GM12864 (cell line): ENCODE measurements around the gene PFDN2.
A peak's percentile ranks its signal among the peaks of the same experiment; 100 is the strongest.

Experiments
- DNase-seq: peaks from one replicate; pipeline ENCODE4 v3.0.0-alpha.2; 2011; ENCODE audit warnings: low read depth
- H3K4me3 ChIP-seq: 2 replicates; pipeline ENCODE4 v1.5.1; 2011; ENCODE audit warnings: mild to moderate bottlenecking, low read depth, low read length, control low read depth
- TF ChIP-seq, protein P1 (sequence below): IDR thresholded peaks from 2 replicates; pipeline ENCODE4 v1.5.1; 2011; ENCODE audit warnings: low read depth, mild to moderate bottlenecking, moderate library complexity, low read length, control low read depth, inconsistent platforms; ENCODE audit errors: missing control alignments

Gene PFDN2, protein sequence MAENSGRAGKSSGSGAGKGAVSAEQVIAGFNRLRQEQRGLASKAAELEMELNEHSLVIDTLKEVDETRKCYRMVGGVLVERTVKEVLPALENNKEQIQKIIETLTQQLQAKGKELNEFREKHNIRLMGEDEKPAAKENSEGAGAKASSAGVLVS

DNA sequence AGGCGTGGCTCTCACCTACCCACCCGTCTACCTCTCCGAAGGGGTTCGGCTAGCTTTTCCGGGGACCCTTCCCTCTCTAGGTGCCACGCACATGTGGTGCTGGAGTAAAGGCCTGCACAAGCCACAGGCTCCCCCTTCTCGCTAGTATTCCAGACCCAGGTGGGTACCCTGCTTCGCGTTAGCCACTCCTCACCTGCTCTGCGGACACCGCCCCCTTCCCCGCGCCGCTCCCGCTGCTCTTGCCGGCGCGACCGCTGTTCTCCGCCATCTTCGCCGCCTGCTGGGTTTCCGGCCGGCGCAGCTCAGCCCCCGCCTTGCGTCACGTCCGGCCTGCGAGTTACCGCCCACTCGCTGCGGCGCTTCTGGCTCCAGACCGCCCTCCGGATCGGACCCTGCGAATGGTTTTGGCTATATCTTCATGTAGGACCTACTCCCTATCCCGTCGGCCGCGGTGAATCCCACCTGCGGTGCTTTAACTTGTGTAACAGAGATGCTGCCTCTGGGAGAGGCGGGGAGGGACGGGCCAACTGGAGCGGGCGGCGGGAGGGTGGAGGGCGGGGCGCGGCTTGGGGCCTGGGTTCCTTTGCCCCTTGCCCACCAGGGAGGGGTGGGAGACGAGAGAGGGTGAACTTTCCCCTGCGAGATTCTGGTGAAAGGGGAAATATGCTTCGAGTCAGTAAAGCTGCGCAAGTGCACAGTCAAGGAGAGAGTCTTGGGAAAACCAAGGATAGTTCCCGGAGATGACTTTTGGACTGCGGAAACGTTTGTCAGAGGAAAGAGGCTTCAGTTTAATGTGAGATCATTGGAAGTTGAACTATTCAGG lies at the start of gene PFDN2, which contains the start of gene NIT1:
Gene PFDN2, minus strand, starts transcription at position 279 of the 823 bp plus-strand sequence. Its CDS starts 11 bp downstream, at position 268.
Gene NIT1, plus strand, starts transcription at position 347 of the 823 bp plus-strand sequence. Its CDS starts 72 bp downstream, at position 419.
- DNase-seq: no peak
- peak within 1 kb of the TSS; percentile 87 for H3K4me3 ChIP-seq
- TF ChIP-seq, protein P1, sequence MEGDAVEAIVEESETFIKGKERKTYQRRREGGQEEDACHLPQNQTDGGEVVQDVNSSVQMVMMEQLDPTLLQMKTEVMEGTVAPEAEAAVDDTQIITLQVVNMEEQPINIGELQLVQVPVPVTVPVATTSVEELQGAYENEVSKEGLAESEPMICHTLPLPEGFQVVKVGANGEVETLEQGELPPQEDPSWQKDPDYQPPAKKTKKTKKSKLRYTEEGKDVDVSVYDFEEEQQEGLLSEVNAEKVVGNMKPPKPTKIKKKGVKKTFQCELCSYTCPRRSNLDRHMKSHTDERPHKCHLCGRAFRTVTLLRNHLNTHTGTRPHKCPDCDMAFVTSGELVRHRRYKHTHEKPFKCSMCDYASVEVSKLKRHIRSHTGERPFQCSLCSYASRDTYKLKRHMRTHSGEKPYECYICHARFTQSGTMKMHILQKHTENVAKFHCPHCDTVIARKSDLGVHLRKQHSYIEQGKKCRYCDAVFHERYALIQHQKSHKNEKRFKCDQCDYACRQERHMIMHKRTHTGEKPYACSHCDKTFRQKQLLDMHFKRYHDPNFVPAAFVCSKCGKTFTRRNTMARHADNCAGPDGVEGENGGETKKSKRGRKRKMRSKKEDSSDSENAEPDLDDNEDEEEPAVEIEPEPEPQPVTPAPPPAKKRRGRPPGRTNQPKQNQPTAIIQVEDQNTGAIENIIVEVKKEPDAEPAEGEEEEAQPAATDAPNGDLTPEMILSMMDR: no peak

GRCh38 chr1:161166669-161167548 lies 49.1 kb upstream of the PFDN2 start:
- DNase-seq: no peak
- TF ChIP-seq, protein P1: no peak

DNA sequence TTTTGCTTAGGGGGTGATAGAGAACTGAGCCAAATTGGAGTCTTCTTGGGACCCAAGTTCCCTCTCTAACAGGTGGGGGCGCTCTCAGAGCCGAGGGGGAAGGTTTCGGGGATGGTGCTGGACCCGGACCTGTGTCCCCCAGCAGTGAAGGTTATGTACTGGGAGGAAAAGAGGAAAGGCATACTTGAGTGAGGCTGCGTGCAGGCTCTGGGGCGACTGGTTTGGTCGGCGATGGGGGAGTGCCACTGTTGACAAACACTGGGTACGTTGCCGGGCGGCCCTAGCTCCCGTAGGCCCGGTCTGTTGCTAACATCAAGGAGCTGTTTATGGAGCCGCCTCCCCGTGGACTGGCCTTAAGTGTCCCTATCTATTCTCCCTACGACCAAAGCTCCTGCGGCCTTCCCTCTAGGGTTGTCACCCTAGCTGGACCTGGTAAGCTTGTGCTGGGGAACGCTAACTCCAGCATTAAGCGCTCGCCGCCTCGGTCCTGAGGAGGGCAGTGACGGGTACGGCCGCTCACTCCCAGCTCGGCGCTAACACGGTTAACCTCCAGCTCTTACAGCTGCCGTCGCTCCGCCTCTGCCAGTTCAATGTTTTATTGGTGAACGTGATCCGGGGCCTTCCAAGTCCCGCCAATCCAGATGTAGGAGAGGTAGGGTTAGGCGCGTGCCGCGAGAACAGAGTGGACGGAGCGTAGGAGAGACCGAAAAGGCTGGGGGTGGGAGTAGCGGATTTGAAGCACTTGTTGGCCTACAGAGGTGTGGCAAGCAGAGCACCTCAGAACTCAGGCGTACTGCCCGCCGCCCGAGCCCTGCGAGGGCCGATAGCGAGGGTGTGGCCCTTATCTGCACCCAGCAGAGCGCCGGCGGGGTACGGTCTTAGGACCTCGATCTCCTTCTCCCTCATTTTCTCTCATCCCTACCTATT lies 48.2 kb upstream of the PFDN2 start, which contains the start of gene PPOX:
Gene PPOX, plus strand, starts transcription at position 685 of the 927 bp plus-strand sequence. CDS start 422 bp downstream, outside the sequence.
- peak within 1 kb of the TSS; percentile 68 for H3K4me3 ChIP-seq
- peak; percentile 97 for DNase-seq
- TF ChIP-seq, protein P1: peak; percentile 66

More at GRCh38 chr1:161166669-161167548, 49.1 kb upstream of the PFDN2 start:
- peak overlapping the region; percentile 68 for H3K4me3 ChIP-seq

GRCh38 chr1:161164901-161165610 lies 47.2 kb upstream of the PFDN2 start:
- H3K4me3 ChIP-seq: no peak overlapping the region; the same call in 1 of the 2 replicates
- TF ChIP-seq, protein P1: no peak
- no peak for DNase-seq

- no peak overlapping the region for H3K4me3 ChIP-seq
- TF ChIP-seq, protein P1: no peak
- no peak for DNase-seq
These were observed 46.0 kb upstream of the PFDN2 start for GRCh38 chr1:161163793-161164192.
